ENCODE measurements around the gene NDUFS1. TPM values are rescaled to one million over a fixed set of nuclear protein-coding genes. Genes with fewer than 3 reads are reported as not detected.
"Not testable (repeated sequence)": the region's sequence is repeated elsewhere in the genome, so short reads cannot be mapped to it uniquely, and the experiment has no call there.

NDUFS1 gene
- total and polyA plus RNA-seq, 2 of the 8 experiments (the other 6 are each of a cell fraction or from before 2014, with no cell fraction given), result 42.1 to 97.0 TPM

DNA sequence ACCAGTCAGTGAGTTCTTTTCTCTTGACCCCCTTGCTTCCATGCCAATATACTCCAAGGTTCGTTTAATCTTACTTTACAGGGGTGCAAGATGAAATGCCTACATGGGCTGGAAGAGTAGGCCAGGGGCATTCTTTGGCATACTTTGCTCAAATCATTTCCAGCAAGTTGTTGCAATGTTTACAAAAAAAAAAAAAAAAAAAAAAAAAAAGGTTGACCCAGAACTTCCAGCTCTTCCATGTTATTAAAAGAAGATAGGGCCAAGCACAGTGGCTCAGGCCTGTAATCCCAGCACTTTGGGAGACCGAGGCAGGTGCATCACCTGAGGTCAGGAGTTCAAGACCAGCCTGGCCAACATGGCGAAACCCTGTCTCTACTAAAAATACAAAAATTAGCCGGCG lies 81.4 kb downstream of the NDUFS1 start:
- H4K91ac ChIP-seq (replicated peaks; ENCODE audit: insufficient read length, low read length); H3K4ac ChIP-seq (replicated peaks; ENCODE audit: insufficient read length, low read depth, low read length); H2BK120ac ChIP-seq (replicated peaks; ENCODE audit: low read depth, low read length); H4K20me1 ChIP-seq (replicated peaks in 1 of 2; ENCODE audit: control insufficient read depth in 1 of 2, insufficient read depth in 2 of 2, low read length in 2 of 2); FAIRE-seq; H2BK15ac ChIP-seq (ENCODE audit: low read length); H3K23ac ChIP-seq (ENCODE audit: insufficient read length); H2BK20ac ChIP-seq (ENCODE audit: low read length); H3K9me3 ChIP-seq (ENCODE audit: insufficient read depth in 2 of 2, low read depth in 1 of 2, low read length in 1 of 2); H2BK5ac ChIP-seq (ENCODE audit: low read depth, low read length); H2BK12ac ChIP-seq (ENCODE audit: low read depth, low read length); H3K36me3 ChIP-seq (ENCODE audit: control insufficient read depth in 2 of 4, insufficient read depth in 4 of 4, low read length in 3 of 4); H3K4me3 ChIP-seq (ENCODE audit: extremely low read depth in 1 of 4, insufficient read depth in 2 of 4, low read depth in 3 of 4, low read length in 4 of 4); H3K79me1 ChIP-seq (ENCODE audit: low read depth, low read length); H3K14ac ChIP-seq (ENCODE audit: insufficient read length); H3K27ac ChIP-seq (ENCODE audit: low read depth, low read length); H3K9ac ChIP-seq (replicated peaks in 1 of 4; ENCODE audit: extremely low read depth in 1 of 4, low read depth in 3 of 4, low read length in 3 of 4); DNase-seq (ENCODE audit: low read depth in 1 of 2, low spot score in 2 of 2); H4K5ac ChIP-seq (ENCODE audit: insufficient read length, low read depth, low read length); H3K27me3 ChIP-seq (replicated peaks in 1 of 4; ENCODE audit: control insufficient read depth in 3 of 4, extremely low read depth in 1 of 4, insufficient read depth in 3 of 4, low read length in 3 of 4); H3K23me2 ChIP-seq (ENCODE audit: low read depth, low read length); H3K4me2 ChIP-seq (ENCODE audit: insufficient read depth in 1 of 2, low read depth in 2 of 2, low read length in 2 of 2); H3K56ac ChIP-seq (replicated peaks; ENCODE audit: insufficient read length, low read depth, low read length); H3K18ac ChIP-seq (ENCODE audit: extremely low read depth, low read length); H4K8ac ChIP-seq (ENCODE audit: extremely low read depth, insufficient read depth, low read length); H2AFZ ChIP-seq (ENCODE audit: low read length): not testable (repeated sequence)
- Histone ChIP-seq H2AK5ac (ENCODE audit: low read depth, low read length) (0 out of 2 replicates have a peak overlapping the region, but pooled peaks have one; percentile 9), H3K79me2 (ENCODE audit: control insufficient read depth in 1 of 2, insufficient read depth in 2 of 2, low read length in 2 of 2) (peaks cover 3 to 90% of the 10 kb centered on the region in 2 experiments), H3K4me1 (replicated peaks in 1 of 4; ENCODE audit: control insufficient read depth in 3 of 4, insufficient read depth in 4 of 4, low read length in 3 of 4) (peaks cover 4 to 25% (median 18%) of the 10 kb centered on the region in 4 experiments; a peak in 6 of 7 replicates)
- WGBS, 2 experiments (ENCODE audit: extremely low coverage in 1 of 2, insufficient coverage in 1 of 2, insufficient read length in 1 of 2, insufficient replicate concordance in 2 of 2, low coverage in 1 of 2, low lambda C conversion rate in 2 of 2, missing lambda C conversion rate in 1 of 2), result 89% methylated on average over 5 of the region's 5 CpGs; no CpG with 5 or more reads in 1 of the 2 experiments
- POLR2A ChIA-PET (ENCODE audit: partially characterized antibody), result interaction anchor here (1.0 to 1.6 kb wide), 5 partner anchors 11 to 21 kb away, joined by 3 to 8 read pairs (median 5); no protein-coding TSS in a partner anchor
- CTCF ChIA-PET (ENCODE audit: partially characterized antibody), result interaction anchor here (0.6 to 1.0 kb wide), 3 partner anchors 24 to 141 kb away, joined by 3 read pairs; no protein-coding TSS in a partner anchor

Data from H1 (cell line).